Calu3 (cell line): ENCODE results near the gene GOLGA7B. TPM values are rescaled to one million over a fixed set of nuclear protein-coding genes. Genes with fewer than 3 reads are reported as not detected.
"Not testable (repeated sequence)": the region's sequence is repeated elsewhere in the genome, so short reads cannot be mapped to it uniquely, and the experiment has no call there.

Experiments used
- BruUV-seq: library from RNA; stranded (reverse); fragments of 400-500 nt; replicated peaks from 2 replicates; lab custom pipeline; 2021; lab: Mats Ljungman, UMichigan
- CTCF ChIA-PET: fragments of 300-600 bp; sonication (Branson Sonifier 250); formaldehyde crosslinking; loops from one replicate; lab custom pipeline; 2022; ENCODE audit warnings: antibody characterized with exemption; lab: Charles Lee
- DNase-seq: peaks from one replicate; pipeline ENCODE4 v3.0.0; 2022
- H3K27ac Mint-ChIP-seq: one replicate; pipeline ENCODE4 v1.8.0; 2022; ENCODE audit warnings: mixed read lengths; ENCODE audit not compliant: unreplicated experiment
- H3K27me3 Mint-ChIP-seq: one replicate; pipeline ENCODE4 v1.8.0; 2022; ENCODE audit warnings: mixed read lengths; ENCODE audit not compliant: unreplicated experiment
- H3K36me3 Mint-ChIP-seq: one replicate; pipeline ENCODE4 v1.8.0; 2022; ENCODE audit warnings: mild to moderate bottlenecking, moderate library complexity, mixed read lengths; ENCODE audit not compliant: insufficient read depth, unreplicated experiment
- H3K4me1 Mint-ChIP-seq: one replicate; pipeline ENCODE4 v1.8.0; 2022; ENCODE audit warnings: mild to moderate bottlenecking, low read depth, mixed read lengths; ENCODE audit not compliant: unreplicated experiment
- H3K4me3 Mint-ChIP-seq: one replicate; pipeline ENCODE4 v1.8.0; 2022; ENCODE audit warnings: mild to moderate bottlenecking, low read depth, moderate library complexity, mixed read lengths; ENCODE audit not compliant: unreplicated experiment
- H3K9me3 Mint-ChIP-seq: one replicate; pipeline ENCODE4 v1.8.0; 2022; ENCODE audit warnings: low read depth, mixed read lengths; ENCODE audit not compliant: unreplicated experiment
- CTCF ChIP-seq: fragments of 200-600 bp; IDR thresholded peaks from one replicate; pipeline ENCODE4 v1.8.0; 2022; ENCODE audit warnings: antibody characterized with exemption; ENCODE audit not compliant: unreplicated experiment
- intact Hi-C: fragments of 100-400 bp; cut with micrococcal nuclease; formaldehyde crosslinking; loops from one replicate; pipeline ENCODE4 v1.10.0; 2022; ENCODE audit not compliant: unreplicated experiment
- total RNA-seq: library from RNA; stranded (reverse); gene quantifications from 2 replicates; pipeline ENCODE4 v1.2.3, GENCODE V29; 2022

The GOLGA7B gene
- total RNA-seq, 1 experiment from 2014 or later = 1.0 TPM

GRCh38 chr10:97842656-97843280 lies 6.9 kb upstream of the GOLGA7B start:
- Mint-ChIP-seq H3K27ac (no peak overlapping the region), H3K9me3 (no peaks in the 10 kb centered on the region), H3K27me3 (no peaks in the 10 kb centered on the region), H3K4me3 (no peak overlapping the region), H3K4me1 (peaks cover 25% of the 10 kb centered on the region), H3K36me3 (peaks cover 6% of the 10 kb centered on the region)
- no TSS peak for BruUV-seq
- intact Hi-C loops = no loop called here
- no peak for TF ChIP-seq CTCF
- no peak for DNase-seq
- CTCF ChIA-PET = interaction anchor here (0.6 to 0.7 kb wide), 2 partner anchors 12 to 13 kb away, joined by 3 to 6 read pairs; no protein-coding TSS in a partner anchor

GRCh38 chr10:97843281-97843671 lies 6.4 kb upstream of the GOLGA7B start:
- Mint-ChIP-seq H3K4me3 (no peak overlapping the region), H3K9me3 (no peaks in the 10 kb centered on the region), H3K27ac (no peak overlapping the region), H3K4me1 (peaks cover 25% of the 10 kb centered on the region), H3K27me3 (no peaks in the 10 kb centered on the region), H3K36me3 (peaks cover 6% of the 10 kb centered on the region)
- CTCF ChIA-PET = interaction anchor here (0.6 to 0.7 kb wide), 2 partner anchors 11 to 14 kb away, joined by 3 to 6 read pairs; no protein-coding TSS in a partner anchor
- no peak for TF ChIP-seq CTCF
- no peak for DNase-seq
- BruUV-seq = no TSS peak
- intact Hi-C loops = no loop called here

- intact Hi-C loops, H3K27me3 Mint-ChIP-seq, CTCF ChIA-PET: not testable (repeated sequence)
Measured at GRCh38 chr10:97843972-97844371, 5.7 kb upstream of the GOLGA7B start.

GRCh38 chr10:97844678-97845077 lies 5.0 kb upstream of the GOLGA7B start:
- intact Hi-C loops = no loop called here
- Mint-ChIP-seq H3K9me3 (no peaks in the 10 kb centered on the region), H3K27me3 (no peaks in the 10 kb centered on the region), H3K4me1 (peaks cover 21% of the 10 kb centered on the region), H3K27ac (no peak overlapping the region), H3K36me3 (peaks cover 15% of the 10 kb centered on the region), H3K4me3 (no peak overlapping the region)
- no TSS peak for BruUV-seq
- CTCF ChIA-PET = no interaction called here
- no peak for DNase-seq
- TF ChIP-seq CTCF = no peak

More at GRCh38 chr10:97843972-97844371, 5.7 kb upstream of the GOLGA7B start:
- H3K27ac Mint-ChIP-seq, H3K9me3 Mint-ChIP-seq, DNase-seq, BruUV-seq, H3K36me3 Mint-ChIP-seq, H3K4me3 Mint-ChIP-seq: not testable (repeated sequence)
- peaks cover 25% of the 10 kb centered on the region for H3K4me1 Mint-ChIP-seq
